ENCODE measurements around the gene PROB1.

- TF ChIP-seq CTCF (IDR thresholded peaks at IDR 0.05), result no peak
- no peak for TF ChIP-seq POLR2AphosphoS5 (IDR thresholded peaks at IDR 0.05)
- no peak for TF ChIP-seq POLR2A (IDR thresholded peaks at IDR 0.05)
- no peak for TF ChIP-seq EP300 (IDR thresholded peaks at IDR 0.05)
Observed at GRCh38 chr5:139364466-139364865, 30.4 kb downstream of the PROB1 start.

Data from suprapubic skin (tissue), 4 donors.